Measurements from ENCODE around the gene INPP5J. TPM values are rescaled to one million over a fixed set of nuclear protein-coding genes. Genes with fewer than 3 reads are reported as not detected.

The INPP5J gene
- total RNA-seq, 1 experiment from 2014 or later = 1.7 TPM

Small RNAs within 50 kb of the gene (microRNA-seq; reads per million reads assigned to microRNA genes)
- gene MIR3928 (ENCODE audit: unreplicated experiment) = 9.5 reads per million, percentile 28 among the genes with 10 or more reads in this experiment

Other genes starting within 250 kb of the INPP5J start
- 31.5 TPM for gene MORC2, start 154.2 kb upstream of the INPP5J start, total RNA-seq (2021; ENCODE audit: unreplicated experiment)
- 69.8 TPM for gene TUG1, start 153.7 kb upstream of the INPP5J start, total RNA-seq (2021; ENCODE audit: unreplicated experiment)
- gene SMTN, start 41.6 kb upstream of the INPP5J start, total RNA-seq (2021; ENCODE audit: unreplicated experiment) = 71.7 TPM
- 84.4 TPM for gene SELENOM, start 15.4 kb upstream of the INPP5J start, total RNA-seq (2021; ENCODE audit: unreplicated experiment)
- gene PLA2G3, start 17.5 kb downstream of the INPP5J start, total RNA-seq (2021; ENCODE audit: unreplicated experiment) = not detected
- 23.5 TPM for gene RNF185, start 37.2 kb downstream of the INPP5J start, total RNA-seq (2021; ENCODE audit: unreplicated experiment)
- gene LIMK2, start 89.3 kb downstream of the INPP5J start, total RNA-seq (2021; ENCODE audit: unreplicated experiment) = 12.6 TPM
- 3.6 TPM for gene PIK3IP1, start 169.5 kb downstream of the INPP5J start, total RNA-seq (2021; ENCODE audit: unreplicated experiment)
- gene PATZ1, start 223.4 kb downstream of the INPP5J start, total RNA-seq (2021; ENCODE audit: unreplicated experiment) = 18.6 TPM

Data from Panc1 (cell line).